GM19455 (cell line): ENCODE data around the gene LOC128125822.

ENCODE experiments used
- ATAC-seq: cut with Tn5 transposase; IDR thresholded peaks from one replicate; pipeline ENCODE4 v1.9.1; 2021; ENCODE audit not compliant: unreplicated experiment

The LOC128125822 gene

GRCh38 chr6:63554782-63555181, 17.5 kb upstream of the LOC128125822 start:
- no peak for ATAC-seq

GRCh38 chr6:63556369-63556768, 15.9 kb upstream of the LOC128125822 start:
- no peak for ATAC-seq

- peak; percentile 48 for ATAC-seq
Observed at GRCh38 chr6:63558278-63558677, 14.0 kb upstream of the LOC128125822 start.

- no peak for ATAC-seq
Observed at GRCh38 chr6:63560801-63561287, 11.4 kb upstream of the LOC128125822 start.

DNA sequence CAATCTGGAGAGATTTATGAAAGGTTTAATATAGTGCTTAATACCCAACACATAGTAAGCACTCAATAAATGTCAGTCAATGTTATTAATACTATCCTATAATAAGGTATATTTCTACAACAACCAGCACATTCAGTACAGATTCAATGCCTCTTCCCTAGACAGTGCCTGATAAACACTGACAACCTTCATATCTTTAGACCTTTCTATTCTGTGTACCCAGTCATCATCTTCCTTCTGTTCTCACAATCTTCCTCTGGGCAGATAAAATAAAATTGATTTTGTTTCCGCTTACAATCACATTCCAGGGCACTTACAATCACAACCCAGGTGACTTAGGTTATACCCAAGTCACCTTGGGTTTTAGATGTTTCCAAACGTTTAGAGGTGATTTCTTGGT, 11.0 kb upstream of the LOC128125822 start:
- no peak for ATAC-seq

GRCh38 chr6:63563235-63563634, 9.0 kb upstream of the LOC128125822 start:
- no peak for ATAC-seq

- no peak for ATAC-seq
Observed at GRCh38 chr6:63565058-63565726, 7.1 kb upstream of the LOC128125822 start.

GRCh38 chr6:63565727-63566596, 6.3 kb upstream of the LOC128125822 start:
- no peak for ATAC-seq

DNA sequence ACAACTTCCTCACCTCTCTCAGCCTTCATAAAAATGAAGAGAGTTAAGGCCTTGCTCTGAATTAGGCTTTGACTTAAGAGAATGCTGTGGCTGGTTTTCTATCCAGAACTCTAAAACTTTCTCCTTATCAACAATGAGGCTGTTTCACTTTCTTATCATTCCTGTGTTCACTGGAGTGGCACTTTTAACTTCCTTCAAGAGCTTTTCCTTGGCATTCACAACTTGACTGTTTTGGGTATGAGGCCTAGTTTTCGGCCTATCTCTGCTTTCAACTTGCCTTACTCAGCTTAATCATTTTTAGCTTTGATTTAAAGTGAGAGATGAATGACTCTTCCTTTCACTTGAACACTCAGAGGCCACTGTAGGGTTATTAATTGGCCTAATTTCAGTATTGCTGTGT, 4.3 kb upstream of the LOC128125822 start:
- no peak for ATAC-seq

GRCh38 chr6:63571361-63572043, 778 bp upstream of the LOC128125822 start:
- ATAC-seq = no peak

DNA sequence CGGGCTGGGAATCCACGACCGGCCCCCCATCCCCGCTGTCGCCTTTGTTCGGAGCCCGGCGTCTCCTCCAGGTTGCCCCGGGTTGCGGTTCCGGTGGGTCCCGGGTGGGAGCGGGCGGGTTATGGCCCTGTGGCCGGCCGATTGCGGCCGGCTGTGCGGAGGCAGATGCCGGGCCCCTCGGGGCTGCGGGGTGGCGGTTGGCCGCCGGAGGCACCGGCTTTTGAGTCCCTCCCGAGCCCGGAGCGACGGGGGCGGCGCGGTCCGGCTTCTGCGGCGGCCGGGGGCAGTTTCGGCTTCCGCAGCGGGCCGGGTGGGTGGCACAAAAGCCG, 431 bp downstream of the LOC128125822 start:
- ATAC-seq = peak; percentile 6

GRCh38 chr6:63573076-63573898, 1.0 kb downstream of the LOC128125822 start:
- peak; percentile 51 for ATAC-seq

DNA sequence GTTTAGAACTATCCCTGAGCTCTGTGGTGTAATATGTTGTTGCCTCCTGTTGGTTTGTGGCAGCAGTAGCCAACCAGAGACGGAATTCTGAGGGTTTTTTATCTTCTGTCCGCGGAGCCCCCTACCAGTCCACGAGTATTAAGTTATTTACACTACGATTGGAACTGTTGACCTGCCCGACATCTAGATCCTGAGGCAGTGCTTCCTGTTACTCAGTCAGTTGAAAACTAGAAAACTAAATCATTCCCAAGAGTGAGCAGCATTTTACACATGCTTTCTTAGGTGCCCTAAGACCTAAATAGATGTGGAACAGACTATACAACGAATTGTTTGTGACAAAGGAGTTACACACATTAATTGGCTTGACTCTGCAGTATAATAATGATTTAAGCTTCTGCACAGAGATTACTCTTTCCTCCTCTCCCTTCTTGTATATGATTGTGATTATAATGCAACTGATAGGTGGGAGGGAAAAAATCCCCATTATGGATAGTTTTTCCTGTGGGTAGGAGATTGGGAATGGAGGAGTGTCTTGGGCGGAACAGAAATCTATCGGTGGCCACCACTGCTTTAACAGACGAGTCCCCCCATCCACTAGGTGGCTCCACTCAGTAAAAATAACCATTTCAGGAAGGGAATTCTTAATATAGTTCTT, 1.7 kb downstream of the LOC128125822 start:
- no peak for ATAC-seq

GRCh38 chr6:63574554-63574900, 2.2 kb downstream of the LOC128125822 start:
- no peak for ATAC-seq

DNA sequence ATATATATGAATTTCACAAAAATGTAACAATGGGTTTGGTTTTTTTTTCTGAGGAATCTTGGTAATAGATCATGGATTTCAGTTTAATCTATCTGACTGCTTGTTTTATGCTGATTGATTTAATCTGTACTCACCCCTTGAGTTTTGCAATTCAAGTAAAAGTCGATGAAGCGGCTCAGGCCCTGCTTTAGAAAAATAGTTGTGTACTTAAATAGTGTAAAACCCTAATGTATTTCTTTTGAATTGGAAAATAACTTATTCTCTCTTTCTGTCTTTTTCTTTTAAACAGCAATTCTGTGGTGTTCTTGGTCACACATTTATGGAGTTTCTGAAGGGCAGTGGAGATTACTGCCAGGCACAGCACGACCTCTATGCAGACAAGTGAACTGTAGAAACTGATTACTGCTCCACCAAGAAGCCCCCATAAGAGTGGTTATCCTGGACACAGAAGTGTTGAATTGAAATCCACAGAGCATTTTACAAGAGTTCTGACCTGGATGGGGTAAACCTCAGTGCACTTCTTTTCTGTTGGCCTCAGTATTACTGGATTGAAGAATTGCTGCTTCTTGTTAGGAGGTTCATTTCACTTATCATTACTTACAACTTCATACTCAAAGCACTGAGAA, 4.0 kb downstream of the LOC128125822 start:
- ATAC-seq = no peak

DNA sequence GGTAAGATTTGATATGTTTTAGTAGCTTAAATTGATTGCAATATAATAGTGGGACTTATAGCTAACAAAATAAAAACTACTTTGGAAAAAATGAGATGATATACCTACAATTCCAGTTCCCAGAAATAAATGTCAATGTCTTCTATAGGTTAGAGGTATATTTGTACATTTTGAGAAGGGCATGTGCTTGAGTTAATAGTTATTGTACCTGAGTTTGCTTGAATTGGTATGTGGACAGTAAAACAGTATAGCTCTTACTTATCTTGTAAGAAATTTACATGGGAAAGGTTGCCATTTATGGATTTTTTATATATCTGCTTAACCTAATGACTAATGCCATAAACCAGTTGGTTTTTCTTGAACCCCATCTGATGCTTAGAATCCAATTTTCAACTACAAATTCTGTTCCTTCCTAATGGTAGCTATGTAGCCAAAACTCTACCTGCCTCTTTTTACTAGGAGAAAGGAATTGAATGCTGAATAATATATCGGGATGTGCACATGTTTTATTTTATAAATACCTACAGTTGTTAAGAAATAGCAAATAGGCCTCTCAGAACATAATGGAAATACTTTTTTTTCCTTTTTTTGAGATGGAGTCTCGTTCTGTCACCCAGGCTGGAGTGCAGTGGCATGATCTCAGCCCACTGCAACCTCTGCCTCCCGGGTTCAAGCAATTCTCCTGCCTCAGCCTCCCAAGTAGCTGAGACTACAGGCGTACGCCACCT, 4.9 kb downstream of the LOC128125822 start:
- no peak for ATAC-seq

GRCh38 chr6:63578757-63579156, 6.5 kb downstream of the LOC128125822 start:
- ATAC-seq = no peak

DNA sequence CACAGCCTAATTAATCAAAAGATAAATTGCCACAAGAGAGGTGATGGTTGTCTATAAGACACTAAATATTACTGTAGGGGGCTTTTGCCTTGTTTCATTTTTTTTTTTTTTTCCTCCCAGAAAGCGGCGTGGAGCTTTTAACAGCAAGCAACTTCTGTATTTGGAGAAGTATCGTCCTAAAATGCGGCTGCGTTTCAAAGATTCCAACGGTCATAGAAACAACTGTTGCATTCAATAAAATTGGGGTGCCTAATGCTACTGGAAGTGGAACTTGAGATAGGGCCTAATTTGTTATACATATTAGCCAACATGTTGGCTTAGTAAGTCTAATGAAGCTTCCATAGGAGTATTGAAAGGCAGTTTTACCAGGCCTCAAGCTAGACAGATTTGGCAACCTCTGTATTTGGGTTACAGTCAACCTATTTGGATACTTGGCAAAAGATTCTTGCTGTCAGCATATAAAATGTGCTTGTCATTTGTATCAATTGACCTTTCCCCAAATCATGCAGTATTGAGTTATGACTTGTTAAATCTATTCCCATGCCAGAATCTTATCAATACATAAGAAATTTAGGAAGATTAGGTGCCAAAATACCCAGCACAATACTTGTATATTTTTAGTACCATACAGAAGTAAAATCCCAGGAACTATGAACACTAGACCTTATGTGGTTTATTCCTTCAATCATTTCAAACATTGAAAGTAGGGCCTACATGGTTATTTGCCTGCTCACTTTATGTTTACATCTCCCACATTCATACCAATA, 7.8 kb downstream of the LOC128125822 start:
- no peak for ATAC-seq

DNA sequence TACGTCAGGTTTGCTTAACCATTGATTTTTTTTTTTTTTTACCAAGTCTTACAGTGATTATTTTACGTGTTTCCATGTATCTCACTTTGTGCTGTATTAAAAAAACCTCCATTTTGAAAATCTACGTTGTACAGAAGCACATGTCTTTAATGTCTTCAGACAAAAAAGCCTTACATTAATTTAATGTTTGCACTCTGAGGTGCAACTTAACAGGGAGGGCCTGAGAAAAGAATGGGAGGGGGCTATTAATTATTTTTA, 8.4 kb downstream of the LOC128125822 start:
- ATAC-seq = no peak
